Thoracic aorta (tissue), 2 donors: ENCODE measurements around the gene CST2. TPM values are rescaled to one million over a fixed set of nuclear protein-coding genes. Genes with fewer than 3 reads are reported as not detected.
"Not testable (repeated sequence)": the region's sequence is repeated elsewhere in the genome, so short reads cannot be mapped to it uniquely, and the experiment has no call there.

Experiments
- ATAC-seq: fragments of 150-250 bp; one replicate; pipeline ENCODE4 v1.8.0; 2017; ENCODE audit warnings: low read depth; ENCODE audit not compliant: insufficient number of reproducible peaks, low FRiP score
- DNase-seq: peaks from one replicate; pipeline ENCODE4 v3.0.0-alpha.2; 2020; ENCODE audit warnings: low spot score
- H3K27ac ChIP-seq, 2 donors: fragments of 200-600 bp; sonication (generic); 1 replicate in 1 of 2; 2 replicates in 1 of 2; pipeline ENCODE4 v1.5.1; 2016; ENCODE audit warnings: mild to moderate bottlenecking in 2 of 2, moderate library complexity in 2 of 2
- H3K27me3 ChIP-seq: fragments of 200-600 bp; sonication (generic); replicated peaks from 2 replicates; pipeline ENCODE4 v1.6.0; 2016; ENCODE audit warnings: mild to moderate bottlenecking; ENCODE audit not compliant: insufficient read depth
- H3K36me3 ChIP-seq: fragments of 200-600 bp; sonication (generic); one replicate; pipeline ENCODE4 v1.5.1; 2016
- H3K4me1 ChIP-seq, 2 donors: fragments of 200-600 bp; sonication (generic); 1 replicate in 1 of 2; 2 replicates in 1 of 2; pipeline versions ENCODE4 v1.5.1 to v1.6.0; 2016; ENCODE audit warnings: low read depth in 2 of 2, mild to moderate bottlenecking in 1 of 2; ENCODE audit not compliant: control insufficient read depth in 1 of 2
- H3K4me3 ChIP-seq: fragments of 200-600 bp; sonication (generic); 2 replicates; pipeline ENCODE4 v1.5.1; 2016; ENCODE audit warnings: mild to moderate bottlenecking
- H3K9me3 ChIP-seq: fragments of 200-600 bp; sonication (generic); 2 replicates; pipeline ENCODE4 v1.5.1; 2016
- total RNA-seq, 2 donors: library from RNA; depleted of rRNA; stranded (reverse); fragments of >200 nt; gene quantifications; one replicate each; pipeline versions ENCODE4 v1.1.0 to v1.2.3, GENCODE V29; 2016
- TF ChIP-seq, protein P1 (sequence below): fragments of 200-600 bp; sonication (generic); IDR thresholded peaks from one replicate; pipeline ENCODE4 v1.5.1; 2019; ENCODE audit warnings: antibody characterized with exemption

CST2 gene
- total RNA-seq, 2 donors from 2014 or later: not detected

DNA sequence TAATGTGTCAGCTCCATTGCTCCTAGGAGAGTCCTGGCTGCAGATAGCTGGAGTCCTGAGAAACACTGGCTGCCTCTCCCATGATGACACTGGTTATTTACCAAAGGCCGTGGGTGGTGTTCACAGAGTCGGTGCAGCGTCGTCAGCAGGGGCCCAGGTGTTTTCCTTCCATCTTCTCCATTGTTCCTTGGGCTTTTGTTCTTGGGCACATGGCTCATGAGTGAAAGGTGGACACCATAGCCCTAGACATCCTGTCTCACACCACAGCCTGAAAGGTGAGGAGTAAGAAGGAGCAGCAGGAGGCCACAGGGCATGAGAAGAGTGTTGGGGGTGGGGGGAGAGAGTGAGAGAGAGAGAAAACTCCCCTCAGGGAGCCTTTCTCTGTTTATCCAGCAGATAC lies 43.9 kb upstream of the CST2 start:
- DNase-seq (no peak), ATAC-seq (no peak)
- Histone ChIP-seq H3K4me1 (no peaks in the 10 kb centered on the region), H3K27me3 (no peaks in the 10 kb centered on the region), H3K4me3 (no peak overlapping the region), H3K9me3 (no peaks in the 10 kb centered on the region), H3K27ac (no peak overlapping the region), H3K36me3 (no peaks in the 10 kb centered on the region)
- TF ChIP-seq, protein P1, sequence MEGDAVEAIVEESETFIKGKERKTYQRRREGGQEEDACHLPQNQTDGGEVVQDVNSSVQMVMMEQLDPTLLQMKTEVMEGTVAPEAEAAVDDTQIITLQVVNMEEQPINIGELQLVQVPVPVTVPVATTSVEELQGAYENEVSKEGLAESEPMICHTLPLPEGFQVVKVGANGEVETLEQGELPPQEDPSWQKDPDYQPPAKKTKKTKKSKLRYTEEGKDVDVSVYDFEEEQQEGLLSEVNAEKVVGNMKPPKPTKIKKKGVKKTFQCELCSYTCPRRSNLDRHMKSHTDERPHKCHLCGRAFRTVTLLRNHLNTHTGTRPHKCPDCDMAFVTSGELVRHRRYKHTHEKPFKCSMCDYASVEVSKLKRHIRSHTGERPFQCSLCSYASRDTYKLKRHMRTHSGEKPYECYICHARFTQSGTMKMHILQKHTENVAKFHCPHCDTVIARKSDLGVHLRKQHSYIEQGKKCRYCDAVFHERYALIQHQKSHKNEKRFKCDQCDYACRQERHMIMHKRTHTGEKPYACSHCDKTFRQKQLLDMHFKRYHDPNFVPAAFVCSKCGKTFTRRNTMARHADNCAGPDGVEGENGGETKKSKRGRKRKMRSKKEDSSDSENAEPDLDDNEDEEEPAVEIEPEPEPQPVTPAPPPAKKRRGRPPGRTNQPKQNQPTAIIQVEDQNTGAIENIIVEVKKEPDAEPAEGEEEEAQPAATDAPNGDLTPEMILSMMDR: no peak

DNA sequence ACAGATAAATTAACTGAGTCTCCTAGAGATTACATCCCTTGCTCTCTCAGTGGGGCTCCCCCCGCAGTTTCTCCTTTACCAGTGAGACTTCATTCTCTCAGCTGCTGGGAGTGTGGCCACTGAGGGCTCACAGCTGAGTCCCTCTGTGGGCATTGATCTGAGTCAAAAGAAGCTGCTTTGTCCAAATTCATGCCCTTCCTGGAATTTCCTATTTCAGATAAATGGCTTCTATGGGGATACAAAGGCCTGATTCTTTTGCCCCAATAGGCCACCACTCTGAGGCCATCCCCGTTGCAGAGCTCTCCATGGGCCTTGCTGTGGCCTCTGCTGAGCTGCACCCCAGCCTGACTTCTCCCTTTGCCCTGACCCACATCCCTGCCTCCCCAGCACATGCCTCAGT lies 43.0 kb upstream of the CST2 start:
- ATAC-seq (no peak), DNase-seq (no peak)
- Histone ChIP-seq H3K4me3 (no peak overlapping the region), H3K36me3 (no peaks in the 10 kb centered on the region), H3K9me3 (no peaks in the 10 kb centered on the region), H3K4me1 (no peaks in the 10 kb centered on the region), H3K27me3 (no peaks in the 10 kb centered on the region), H3K27ac (no peak overlapping the region)
- TF ChIP-seq, protein P1: no peak

DNA sequence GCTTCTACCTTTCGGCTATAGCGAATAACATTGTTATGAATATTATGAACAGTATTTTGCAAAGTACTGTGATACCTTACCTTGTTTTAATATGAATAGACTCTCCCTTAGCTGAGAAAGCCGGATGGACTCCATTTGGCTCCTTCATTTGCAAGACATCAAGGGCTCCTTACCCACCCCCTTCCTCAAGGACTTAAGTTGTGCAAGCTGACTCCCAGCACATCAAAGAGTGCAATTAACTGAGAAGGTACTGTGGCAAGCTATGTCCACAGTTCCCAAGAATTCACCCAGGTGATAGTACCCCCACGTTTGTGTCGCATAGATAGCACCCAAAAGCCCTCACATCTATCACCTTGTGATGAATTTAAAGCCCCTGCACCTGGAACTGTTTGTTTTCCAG lies 41.8 kb upstream of the CST2 start:
- Histone ChIP-seq H3K36me3 (no peaks in the 10 kb centered on the region), H3K27me3 (no peaks in the 10 kb centered on the region), H3K9me3 (no peaks in the 10 kb centered on the region), H3K4me1 (no peaks in the 10 kb centered on the region), H3K4me3 (no peak overlapping the region), H3K27ac (no peak overlapping the region)
- TF ChIP-seq, protein P1: no peak
- DNase-seq (no peak), ATAC-seq (no peak)

DNA sequence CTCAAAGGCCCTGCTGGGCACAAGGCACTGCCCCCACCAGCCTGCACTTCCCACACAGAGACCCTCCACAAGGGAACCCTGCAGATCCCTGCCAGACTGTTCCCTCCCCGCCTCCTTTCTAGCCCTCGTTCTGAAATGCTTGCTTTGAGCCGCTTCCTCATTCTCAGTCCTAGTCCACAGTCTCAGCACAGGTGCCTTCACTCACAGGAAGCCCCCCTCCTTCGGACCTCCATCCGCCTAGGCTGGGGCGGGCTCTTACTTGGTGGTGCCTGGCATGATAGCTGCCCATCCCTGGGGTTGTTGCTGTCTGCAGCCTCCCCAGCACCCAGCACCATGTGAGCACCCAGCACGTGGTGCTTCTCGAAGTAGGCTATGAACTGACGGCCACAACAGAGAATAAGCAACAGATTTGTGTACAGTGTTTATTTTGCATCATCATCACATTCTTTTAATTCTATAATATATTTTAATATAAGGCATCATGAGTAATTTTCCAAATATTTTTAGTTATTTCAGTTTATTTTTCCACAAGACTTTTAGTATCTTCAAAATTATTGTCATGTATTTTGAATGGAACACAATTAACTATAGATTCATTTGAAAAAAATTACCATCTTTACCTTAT lies 40.7 kb upstream of the CST2 start:
- H3K4me1 ChIP-seq: no peaks in the 10 kb centered on the region
- H3K9me3 ChIP-seq: no peaks in the 10 kb centered on the region
- TF ChIP-seq, protein P1: no peak
- no peak overlapping the region for H3K27ac ChIP-seq
- H3K4me3 ChIP-seq: no peak overlapping the region
- no peaks in the 10 kb centered on the region for H3K36me3 ChIP-seq
- DNase-seq (no peak), ATAC-seq (no peak)
- H3K27me3 ChIP-seq: no peaks in the 10 kb centered on the region

DNA sequence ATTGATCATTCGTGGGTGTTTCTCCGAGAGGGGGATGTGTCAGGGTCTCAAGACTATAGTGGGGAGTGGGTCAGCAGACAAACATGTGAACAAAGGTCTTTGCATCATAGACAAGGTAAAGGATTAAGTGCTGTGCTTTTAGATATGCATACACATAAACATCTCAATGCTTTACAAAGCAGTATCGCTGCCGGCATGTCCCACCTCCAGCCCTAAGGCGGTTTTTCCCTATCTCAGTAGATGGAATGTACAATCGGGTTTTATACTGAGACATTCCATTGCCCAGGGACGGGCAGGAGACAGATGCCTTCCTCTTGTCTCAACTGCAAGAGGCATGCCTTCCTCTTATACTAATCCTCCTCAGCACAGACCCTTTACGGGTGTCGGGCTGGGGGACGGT lies 34.2 kb upstream of the CST2 start:
- not testable (repeated sequence) for ATAC-seq, H3K27ac ChIP-seq, DNase-seq, H3K27me3 ChIP-seq, H3K36me3 ChIP-seq, H3K9me3 ChIP-seq, H3K4me3 ChIP-seq, H3K4me1 ChIP-seq
